Panc1 (cell line): ENCODE measurements around the gene C9orf153. TPM values are rescaled to one million over a fixed set of nuclear protein-coding genes. Genes with fewer than 3 reads are reported as not detected.

Experiments
- ATAC-seq: fragments of 200-7000 bp; cut with Tn5 transposase; 2 replicates; pipeline ENCODE4 v1.9.1; 2020; ENCODE audit warnings: mild to moderate bottlenecking, moderate library complexity
- BruUV-seq: library from RNA; stranded (reverse); fragments of 400-500 nt; replicated peaks from 2 replicates; lab custom pipeline; 2021; lab: Mats Ljungman, UMichigan
- CTCF ChIA-PET: fragments of 300-600 bp; sonication (Branson Sonifier 250); formaldehyde crosslinking; loops from one replicate; lab custom pipeline; 2022; ENCODE audit warnings: antibody characterized with exemption; lab: Charles Lee
- POLR2A ChIA-PET: fragments of 300-600 bp; sonication (Branson Sonifier 250); formaldehyde crosslinking; loops from one replicate; lab custom pipeline; 2022; ENCODE audit warnings: antibody characterized with exemption; lab: Charles Lee
- DNase-seq: peaks from one replicate; pipeline ENCODE4 v3.0.0-alpha.2; 2010; ENCODE audit warnings: low read depth, low spot score
- H3K27ac ChIP-seq: 2 replicates; pipeline ENCODE4 v1.5.1; 2011; ENCODE audit warnings: mild to moderate bottlenecking, low read length, inconsistent platforms
- H3K27me3 ChIP-seq: fragments of 200-500 bp; sonication (Bioruptor generic); 2 replicates; pipeline ENCODE4 v1.6.0; 2014; ENCODE audit warnings: low read length, inconsistent platforms; ENCODE audit not compliant: control insufficient read depth, insufficient read depth
- H3K36me3 ChIP-seq: fragments of 200-500 bp; sonication (Bioruptor generic); 2 replicates; pipeline ENCODE4 v1.5.1; 2014; ENCODE audit warnings: inconsistent platforms, mild to moderate bottlenecking, low read length, moderate library complexity; ENCODE audit not compliant: control insufficient read depth, insufficient read depth
- H3K4me1 ChIP-seq: 2 replicates; pipeline ENCODE4 v1.5.1; 2011; ENCODE audit warnings: inconsistent platforms, mild to moderate bottlenecking, low read length, moderate library complexity; ENCODE audit not compliant: control insufficient read depth, insufficient read depth
- H3K4me3 ChIP-seq, 2 experiments: 2 replicates each; pipeline ENCODE4 v1.5.1; 2011 to 2012; ENCODE audit warnings: low read depth in 2 of 2, low read length in 2 of 2, mild to moderate bottlenecking in 2 of 2, inconsistent platforms in 1 of 2, moderate library complexity in 1 of 2
- H3K9me3 ChIP-seq: fragments of 200-500 bp; sonication (Bioruptor generic); 2 replicates; pipeline ENCODE4 v1.5.1; 2014; ENCODE audit warnings: low read depth, mild to moderate bottlenecking, inconsistent platforms, low read length, moderate library complexity; ENCODE audit not compliant: control insufficient read depth, insufficient read depth
- POLR2AphosphoS5 ChIP-seq: IDR thresholded peaks from 2 replicates; pipeline ENCODE4 v1.6.1; 2012; ENCODE audit warnings: mild to moderate bottlenecking, low read depth, low read length, moderate library complexity
- REST ChIP-seq, 2 experiments: IDR thresholded peaks; 2 replicates each; pipeline ENCODE4 v1.6.1; 2011 to 2012; ENCODE audit warnings: low read depth in 2 of 2, control low read depth in 1 of 2, low read length in 1 of 2, mild to moderate bottlenecking in 1 of 2, moderate library complexity in 1 of 2; ENCODE audit not compliant: insufficient read depth in 1 of 2
- SIN3A ChIP-seq: IDR thresholded peaks from 2 replicates; pipeline ENCODE4 v1.6.1; 2012; ENCODE audit warnings: low read depth, mild to moderate bottlenecking, low read length, moderate library complexity, borderline replicate concordance; ENCODE audit not compliant: insufficient read depth
- TCF7L2 ChIP-seq: IDR thresholded peaks from 2 replicates; pipeline ENCODE4 v1.6.1; 2011; ENCODE audit warnings: mild to moderate bottlenecking, low read depth, low read length, inconsistent platforms
- in situ Hi-C: cut with HindIII; loops from 2 replicates; pipeline ENCODE4 v1.10.0; 2016; ENCODE audit warnings: low sequenced_read_pairs, low pct_unique_long_range_greater_than_20kb
- intact Hi-C: fragments of 100-400 bp; cut with micrococcal nuclease; formaldehyde crosslinking; loops from one replicate; pipeline ENCODE4 v1.10.0; 2022; ENCODE audit not compliant: unreplicated experiment
- total RNA-seq: library from RNA; stranded (reverse); gene quantifications from one replicate; pipeline ENCODE4 v1.2.1, GENCODE V29; 2021; ENCODE audit not compliant: unreplicated experiment
- TF ChIP-seq, protein P1 (sequence below): fragments of 450-650 bp; IDR thresholded peaks from 2 replicates; pipeline ENCODE4 v1.5.1; 2017; ENCODE audit warnings: mild to moderate bottlenecking

The C9orf153 gene
- total RNA-seq, 1 experiment from 2014 or later = not detected

- H3K36me3 ChIP-seq = no peaks in the 10 kb centered on the region
- DNase-seq = no peak
- ChIA-PET POLR2A (interaction anchor here (0.5 kb wide), 1 partner anchor 1403 kb away, joined by 3 read pairs; no protein-coding TSS in a partner anchor), CTCF (no interaction called here)
- TF ChIP-seq SIN3A = no peak
- TF ChIP-seq POLR2AphosphoS5 = no peak
- TF ChIP-seq, protein P1, sequence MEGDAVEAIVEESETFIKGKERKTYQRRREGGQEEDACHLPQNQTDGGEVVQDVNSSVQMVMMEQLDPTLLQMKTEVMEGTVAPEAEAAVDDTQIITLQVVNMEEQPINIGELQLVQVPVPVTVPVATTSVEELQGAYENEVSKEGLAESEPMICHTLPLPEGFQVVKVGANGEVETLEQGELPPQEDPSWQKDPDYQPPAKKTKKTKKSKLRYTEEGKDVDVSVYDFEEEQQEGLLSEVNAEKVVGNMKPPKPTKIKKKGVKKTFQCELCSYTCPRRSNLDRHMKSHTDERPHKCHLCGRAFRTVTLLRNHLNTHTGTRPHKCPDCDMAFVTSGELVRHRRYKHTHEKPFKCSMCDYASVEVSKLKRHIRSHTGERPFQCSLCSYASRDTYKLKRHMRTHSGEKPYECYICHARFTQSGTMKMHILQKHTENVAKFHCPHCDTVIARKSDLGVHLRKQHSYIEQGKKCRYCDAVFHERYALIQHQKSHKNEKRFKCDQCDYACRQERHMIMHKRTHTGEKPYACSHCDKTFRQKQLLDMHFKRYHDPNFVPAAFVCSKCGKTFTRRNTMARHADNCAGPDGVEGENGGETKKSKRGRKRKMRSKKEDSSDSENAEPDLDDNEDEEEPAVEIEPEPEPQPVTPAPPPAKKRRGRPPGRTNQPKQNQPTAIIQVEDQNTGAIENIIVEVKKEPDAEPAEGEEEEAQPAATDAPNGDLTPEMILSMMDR = no peak
- no peak for TF ChIP-seq REST (IDR thresholded peaks at IDR 0.05; ENCODE audit: insufficient read depth in 1 of 2, low read depth in 2 of 2, low read length in 1 of 2)
- no peak for TF ChIP-seq TCF7L2
- no peaks in the 10 kb centered on the region for H3K4me1 ChIP-seq
- in situ Hi-C loops (no loop called here), intact Hi-C loops (no loop called here)
- H3K27ac ChIP-seq = no peak overlapping the region
- ATAC-seq = no peak
- H3K4me3 ChIP-seq = no peak overlapping the region
- H3K9me3 ChIP-seq = no peaks in the 10 kb centered on the region
- no TSS peak for BruUV-seq
- H3K27me3 ChIP-seq = no peaks in the 10 kb centered on the region
Measured at GRCh38 chr9:86175223-86175622, 84.2 kb downstream of the C9orf153 start.

Other genes starting within 250 kb of the C9orf153 start
- 73.4 TPM for gene GOLM1, start 160.1 kb downstream of the C9orf153 start, total RNA-seq
- gene ISCA1, start 22.9 kb upstream of the C9orf153 start, total RNA-seq = 19.9 TPM
- gene TUT7, start 94.8 kb upstream of the C9orf153 start, total RNA-seq = 12.5 TPM